Stimulated activated CD8-positive, alpha-beta memory T cell treated with anti-CD3 and anti-CD28 coated beads, Interleukin-12 subunit alpha, Interleukin-12 subunit beta, amount 100 ng/mL, for 1 hour (primary cell): ENCODE data around the gene PLCB1.
"Not testable (repeated sequence)": the region's sequence is repeated elsewhere in the genome, so short reads cannot be mapped to it uniquely, and the experiment has no call there.

Experiments used
- DNase-seq: peaks from one replicate; pipeline ENCODE4 v3.0.0-alpha.2; 2020; ENCODE audit warnings: low read depth

Gene PLCB1

GRCh38 chr20:8335059-8335458, 203.0 kb downstream of the PLCB1 start:
- no peak for DNase-seq

GRCh38 chr20:8335495-8336195, 203.6 kb downstream of the PLCB1 start:
- no peak for DNase-seq

GRCh38 chr20:8339349-8339748, 207.3 kb downstream of the PLCB1 start:
- DNase-seq, result no peak

- DNase-seq, result no peak
These were observed 210.3 kb downstream of the PLCB1 start for GRCh38 chr20:8342391-8342790.

GRCh38 chr20:8344106-8344505, 212.0 kb downstream of the PLCB1 start:
- DNase-seq, result no peak

GRCh38 chr20:8344631-8345030, 212.6 kb downstream of the PLCB1 start:
- DNase-seq, result no peak

GRCh38 chr20:8346700-8347270, 214.7 kb downstream of the PLCB1 start:
- no peak for DNase-seq

- DNase-seq, result not testable (repeated sequence)
These were observed 218.2 kb downstream of the PLCB1 start for GRCh38 chr20:8350225-8350624.

GRCh38 chr20:8352486-8352885, 220.4 kb downstream of the PLCB1 start:
- no peak for DNase-seq

GRCh38 chr20:8353512-8353911, 221.4 kb downstream of the PLCB1 start:
- DNase-seq, result no peak

GRCh38 chr20:8355453-8355852, 223.4 kb downstream of the PLCB1 start:
- no peak for DNase-seq

GRCh38 chr20:8356806-8357205, 224.7 kb downstream of the PLCB1 start:
- no peak for DNase-seq

- DNase-seq, result no peak
These were observed 225.6 kb downstream of the PLCB1 start for GRCh38 chr20:8357703-8358102.

- no peak for DNase-seq
These were observed 228.0 kb downstream of the PLCB1 start for GRCh38 chr20:8360035-8360434.

GRCh38 chr20:8361006-8361652, 229.1 kb downstream of the PLCB1 start:
- DNase-seq, result no peak

- DNase-seq, result no peak
These were observed 229.7 kb downstream of the PLCB1 start for GRCh38 chr20:8361779-8362178.

GRCh38 chr20:8362457-8362856, 230.4 kb downstream of the PLCB1 start:
- no peak for DNase-seq

GRCh38 chr20:8363970-8364733, 232.1 kb downstream of the PLCB1 start:
- DNase-seq, result no peak

GRCh38 chr20:8364734-8365078, 232.6 kb downstream of the PLCB1 start:
- no peak for DNase-seq

GRCh38 chr20:8365634-8366033, 233.6 kb downstream of the PLCB1 start:
- DNase-seq, result no peak

GRCh38 chr20:8366303-8366923, 234.3 kb downstream of the PLCB1 start:
- no peak for DNase-seq

GRCh38 chr20:8367689-8368088, 235.6 kb downstream of the PLCB1 start:
- no peak for DNase-seq
